H1 (cell line): ENCODE measurements around the gene CACNB1. TPM values are rescaled to one million over a fixed set of nuclear protein-coding genes. Genes with fewer than 3 reads are reported as not detected.
A peak's percentile ranks its signal among the peaks of the same experiment; 100 is the strongest.

Experiments
- CTCF ChIA-PET: fragments of 300-600 bp; sonication (Branson Sonifier 250); formaldehyde crosslinking; loops from one replicate; lab custom pipeline; 2021; ENCODE audit not compliant: partially characterized antibody; lab: Charles Lee
- POLR2A ChIA-PET: fragments of 300-600 bp; sonication (Branson Sonifier 250); formaldehyde crosslinking; loops from one replicate; lab custom pipeline; 2021; ENCODE audit warnings: inconsistent platforms; ENCODE audit not compliant: partially characterized antibody; lab: Charles Lee
- DNase-seq, 2 experiments: peaks; one replicate each; pipeline versions ENCODE4 v3.0.0 to v3.0.0-alpha.2; 2010 to 2022; ENCODE audit warnings: low spot score in 2 of 2, low read depth in 1 of 2, mixed read lengths in 1 of 2
- FAIRE-seq: peaks from 2 replicates; lab custom pipeline; 2011; peaks lifted over from hg19 to GRCh38; lab: Jason Lieb, UNC
- H2AFZ ChIP-seq: 2 replicates; pipeline ENCODE4 v1.8.1; 2012; ENCODE audit warnings: low read length, inconsistent platforms
- H2AK5ac ChIP-seq: 2 replicates; pipeline ENCODE4 v1.6.1; 2013; ENCODE audit warnings: low read depth, low read length
- H2BK120ac ChIP-seq: replicated peaks from 2 replicates; pipeline ENCODE3; 2013; ENCODE audit warnings: low read depth, low read length, inconsistent platforms
- H2BK12ac ChIP-seq: 2 replicates; pipeline ENCODE4 v1.6.1; 2013; ENCODE audit warnings: low read depth, low read length
- H2BK15ac ChIP-seq: 2 replicates; pipeline ENCODE4 v1.6.1; 2013; ENCODE audit warnings: low read length
- H2BK20ac ChIP-seq: 2 replicates; pipeline ENCODE4 v1.6.1; 2013; ENCODE audit warnings: low read length
- H2BK5ac ChIP-seq: 2 replicates; pipeline ENCODE4 v1.6.1; 2013; ENCODE audit warnings: low read depth, low read length
- H3K14ac ChIP-seq: 2 replicates; pipeline ENCODE4 v1.6.1; 2013; ENCODE audit warnings: inconsistent platforms; ENCODE audit not compliant: insufficient read length
- H3K18ac ChIP-seq: 2 replicates; pipeline ENCODE4 v1.6.1; 2013; ENCODE audit warnings: low read length; ENCODE audit errors: extremely low read depth
- H3K23ac ChIP-seq: 2 replicates; pipeline ENCODE4 v1.6.1; 2013; ENCODE audit warnings: inconsistent platforms; ENCODE audit not compliant: insufficient read length
- H3K23me2 ChIP-seq: 2 replicates; pipeline ENCODE4 v1.6.1; 2013; ENCODE audit warnings: low read depth, low read length
- H3K27ac ChIP-seq: 2 replicates; pipeline ENCODE4 v1.6.1; 2011; ENCODE audit warnings: low read depth, low read length, inconsistent platforms
- H3K27me3 ChIP-seq, 4 experiments: replicated peaks in 1 of 4; 1 replicate in 1 of 4; 2 replicates in 3 of 4; pipeline versions ENCODE4 v1.6.1 to v1.8.1; 2011 to 2013; ENCODE audit warnings: low read length in 3 of 4, mild to moderate bottlenecking in 3 of 4, inconsistent platforms in 2 of 4, mixed read lengths in 2 of 4, moderate library complexity in 1 of 4; ENCODE audit not compliant: control insufficient read depth in 3 of 4, insufficient read depth in 3 of 4; ENCODE audit errors: extremely low read depth in 1 of 4
- H3K36me3 ChIP-seq, 4 experiments: 2 replicates each; pipeline versions ENCODE4 v1.6.1 to v1.8.1; 2011 to 2013; ENCODE audit warnings: mild to moderate bottlenecking in 4 of 4, low read length in 3 of 4, moderate library complexity in 2 of 4, control low read depth in 1 of 4, inconsistent platforms in 1 of 4; ENCODE audit not compliant: insufficient read depth in 4 of 4, control insufficient read depth in 2 of 4
- H3K4ac ChIP-seq: replicated peaks from 2 replicates; pipeline ENCODE3; 2013; ENCODE audit warnings: low read length, low read depth, mixed read lengths, inconsistent platforms; ENCODE audit not compliant: insufficient read length
- H3K4me1 ChIP-seq, 4 experiments: replicated peaks in 1 of 4; 1 replicate in 1 of 4; 2 replicates in 3 of 4; pipeline versions ENCODE4 v1.6.1 to v1.8.1; 2011 to 2013; ENCODE audit warnings: low read length in 3 of 4, inconsistent platforms in 2 of 4, mixed read lengths in 1 of 4; ENCODE audit not compliant: insufficient read depth in 4 of 4, control insufficient read depth in 3 of 4
- H3K4me2 ChIP-seq, 2 experiments: 2 replicates each; pipeline versions ENCODE4 v1.6.1 to v1.8.1; 2011 to 2013; ENCODE audit warnings: low read depth in 2 of 2, low read length in 2 of 2, control low read depth in 1 of 2, inconsistent platforms in 1 of 2, mild to moderate bottlenecking in 1 of 2; ENCODE audit not compliant: insufficient read depth in 1 of 2
- H3K4me3 ChIP-seq, 4 experiments: fragments of 200-600, 300-600 bp in 1 of 4; sonication (generic), shearing (Covaris generic), sonication (Bioruptor Twin) in 1 of 4; 2 replicates each; pipeline versions ENCODE4 v1.5.1 to v1.8.1; 2011 to 2016; ENCODE audit warnings: low read length in 4 of 4, low read depth in 3 of 4, control low read depth in 2 of 4, inconsistent platforms in 2 of 4, mild to moderate bottlenecking in 2 of 4, mixed read lengths in 1 of 4, moderate library complexity in 1 of 4; ENCODE audit not compliant: insufficient read depth in 2 of 4; ENCODE audit errors: extremely low read depth in 1 of 4
- H3K56ac ChIP-seq: replicated peaks from 2 replicates; pipeline ENCODE3; 2013; ENCODE audit warnings: low read depth, mild to moderate bottlenecking, mixed read lengths, low read length, inconsistent platforms; ENCODE audit not compliant: insufficient read length
- H3K79me1 ChIP-seq: 2 replicates; pipeline ENCODE4 v1.6.1; 2013; ENCODE audit warnings: low read depth, low read length, control low read depth
- H3K79me2 ChIP-seq, 2 experiments: 2 replicates each; pipeline versions ENCODE4 v1.6.1 to v1.8.1; 2012 to 2013; ENCODE audit warnings: low read length in 2 of 2, mild to moderate bottlenecking in 2 of 2, inconsistent platforms in 1 of 2; ENCODE audit not compliant: insufficient read depth in 2 of 2, control insufficient read depth in 1 of 2
- H3K9ac ChIP-seq, 4 experiments: replicated peaks in 1 of 4; 1 replicate in 1 of 4; 2 replicates in 3 of 4; pipeline versions ENCODE4 v1.6.1 to v1.8.1; 2011 to 2013; ENCODE audit warnings: low read depth in 3 of 4, low read length in 3 of 4, control low read depth in 2 of 4, mild to moderate bottlenecking in 2 of 4, moderate library complexity in 2 of 4, inconsistent platforms in 1 of 4; ENCODE audit errors: extremely low read depth in 1 of 4
- H3K9me3 ChIP-seq, 2 experiments: 2 replicates each; pipeline versions ENCODE4 v1.6.1 to v1.8.1; 2012 to 2013; ENCODE audit warnings: mild to moderate bottlenecking in 2 of 2, moderate library complexity in 2 of 2, control low read depth in 1 of 2, inconsistent platforms in 1 of 2, low read depth in 1 of 2, low read length in 1 of 2, mixed read lengths in 1 of 2; ENCODE audit not compliant: insufficient read depth in 2 of 2
- H4K20me1 ChIP-seq, 2 experiments: replicated peaks in 1 of 2; 2 replicates each; pipeline versions ENCODE3 to v1.8.1; 2011 to 2013; ENCODE audit warnings: inconsistent platforms in 2 of 2, low read length in 2 of 2, mild to moderate bottlenecking in 1 of 2; ENCODE audit not compliant: insufficient read depth in 2 of 2, control insufficient read depth in 1 of 2
- H4K5ac ChIP-seq: 2 replicates; pipeline ENCODE4 v1.6.1; 2013; ENCODE audit warnings: low read length, low read depth, mixed read lengths, inconsistent platforms; ENCODE audit not compliant: insufficient read length
- H4K8ac ChIP-seq: 2 replicates; pipeline ENCODE4 v1.8.0; 2013; ENCODE audit warnings: mild to moderate bottlenecking, moderate library complexity, low read length, inconsistent platforms; ENCODE audit not compliant: insufficient read depth; ENCODE audit errors: extremely low read depth
- H4K91ac ChIP-seq: replicated peaks from 2 replicates; pipeline ENCODE3; 2013; ENCODE audit warnings: low read length, mixed read lengths, inconsistent platforms; ENCODE audit not compliant: insufficient read length
- BACH1 ChIP-seq: IDR thresholded peaks from 2 replicates; pipeline ENCODE4 v1.6.1; 2012; ENCODE audit warnings: low read length, improper control_type of control experiment
- CBX5 ChIP-seq: fragments of 300-800, 300-1000 bp; sonication (generic); IDR thresholded peaks from 2 replicates; pipeline ENCODE4 v1.7.1; 2016; ENCODE audit warnings: antibody characterized with exemption, low read length, low read depth
- CHD1 ChIP-seq: IDR thresholded peaks from 2 replicates; pipeline ENCODE4 v1.6.1; 2012; ENCODE audit warnings: low read depth, low read length, improper control_type of control experiment
- EGR1 ChIP-seq: IDR thresholded peaks from 2 replicates; pipeline ENCODE4 v1.6.1; 2011; ENCODE audit warnings: low read depth, low read length, borderline replicate concordance
- RXRA ChIP-seq: IDR thresholded peaks from 2 replicates; pipeline ENCODE4 v1.6.1; 2011; ENCODE audit warnings: low read depth, mild to moderate bottlenecking, low read length, moderate library complexity; ENCODE audit not compliant: insufficient read depth
- TAF1 ChIP-seq: IDR thresholded peaks from 2 replicates; pipeline ENCODE4 v1.6.1; 2011; ENCODE audit warnings: mild to moderate bottlenecking, low read depth, low read length
- TAF7 ChIP-seq: optimal IDR thresholded peaks from 2 replicates; pipeline ENCODE3; 2011; ENCODE audit warnings: low read depth, mild to moderate bottlenecking, inconsistent platforms, low read length, moderate library complexity, borderline replicate concordance
- TCF12 ChIP-seq: IDR thresholded peaks from 2 replicates; pipeline ENCODE4 v1.6.1; 2011; ENCODE audit warnings: low read depth, mild to moderate bottlenecking, low read length
- WGBS, 2 experiments: shearing (Covaris generic) in 1 of 2; methylation state at CpG; one replicate each; pipeline versions ENCODE4 v1.1.6 to v1.1.7; 2013 to 2015; ENCODE audit warnings: low lambda C conversion rate in 2 of 2, mixed read lengths in 2 of 2, inconsistent platforms in 1 of 2, low coverage in 1 of 2, missing lambda C conversion rate in 1 of 2; ENCODE audit not compliant: insufficient replicate concordance in 2 of 2, insufficient coverage in 1 of 2, insufficient read length in 1 of 2; ENCODE audit errors: extremely low coverage in 1 of 2, missing lambda C conversion rate in 1 of 2; 5-methylcytosine and 5-hydroxymethylcytosine counted together
- polyA plus RNA-seq, 7 experiments: library from polyadenylated mRNA; depleted of rRNA in 3 of 7; stranded (reverse) in 5 of 7; unstranded in 2 of 7; fragments of >200 nt in 5 of 7; fragments of 200-250 nt in 2 of 7; gene quantifications; 1 replicate in 5 of 7; 2 replicates in 1 of 7; 4 replicates in 1 of 7; pipeline versions ENCODE4 v1.2.1 to v1.2.3, GENCODE V29; 2011 to 2013; ENCODE audit warnings: missing spikeins in 2 of 7, mixed read lengths in 2 of 7
- total RNA-seq: library from RNA; stranded (reverse); fragmentation: NEBNext Ultra II Directional; extraction: Animal tissue kit (Norgen Biotek cat#: 25700); gene quantifications from 2 replicates; pipeline ENCODE4 v1.2.1, GENCODE V29; 2021
- TF ChIP-seq, protein P1 (sequence below), 3 experiments: IDR thresholded peaks; 1 replicate in 2 of 3; 2 replicates in 1 of 3; pipeline versions ENCODE4 v1.5.1 to v1.6.1; 2011; ENCODE audit warnings: low read length in 3 of 3, mild to moderate bottlenecking in 3 of 3, inconsistent platforms in 2 of 3, low read depth in 1 of 3, moderate library complexity in 1 of 3; ENCODE audit not compliant: insufficient read depth in 1 of 3; ENCODE audit errors: control extremely low read depth in 1 of 3
- TF ChIP-seq, protein P2 (sequence below): IDR thresholded peaks from 2 replicates; pipeline ENCODE4 v1.6.1; 2012; ENCODE audit warnings: inconsistent platforms

The CACNB1 gene
- total and polyA plus RNA-seq, 2 of the 8 experiments (the other 6 are each of a cell fraction or from before 2014, with no cell fraction given) = 7.2 to 17.8 TPM

DNA sequence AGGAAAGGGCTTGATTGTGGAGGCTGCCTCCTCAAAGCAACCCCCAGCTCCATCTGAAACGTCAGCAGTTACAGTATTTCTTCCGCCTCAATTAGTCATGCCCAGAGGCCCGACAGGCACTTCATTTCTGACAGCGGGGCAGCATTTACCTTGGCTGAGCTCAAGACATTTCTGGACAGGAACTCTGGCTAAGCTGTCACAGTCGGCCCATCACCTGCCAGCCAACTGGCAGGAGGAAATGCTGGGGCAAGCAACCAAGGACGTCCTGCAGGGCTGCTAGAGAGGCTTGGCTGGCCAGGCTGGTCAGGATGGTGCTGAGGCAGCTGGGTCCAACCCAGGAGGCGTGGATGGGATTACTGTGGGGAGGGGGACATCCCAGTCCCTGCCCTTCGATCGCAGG lies 73.8 kb downstream of the CACNB1 start:
- no peak overlapping the region for H3K18ac ChIP-seq
- H3K36me3 ChIP-seq = no peaks in the 10 kb centered on the region
- no peaks in the 10 kb centered on the region for H3K79me2 ChIP-seq
- no peak overlapping the region for H3K4ac ChIP-seq
- H3K79me1 ChIP-seq = no peaks in the 10 kb centered on the region
- H2BK12ac ChIP-seq = no peak overlapping the region
- H3K56ac ChIP-seq = no peak overlapping the region
- ChIA-PET POLR2A (interaction anchor here (1.2 to 4.6 kb wide), 2 partner anchors 9 to 16 kb away, joined by 4 to 15 read pairs; no protein-coding TSS in a partner anchor), CTCF (interaction anchor here (0.9 to 3.6 kb wide), 13 partner anchors 9 to 140 kb away, joined by 3 to 18 read pairs (median 4); partner anchors contain the start of gene ARL5C)
- H3K27me3 ChIP-seq = no peaks in the 10 kb centered on the region
- H3K4me2 ChIP-seq = no peak overlapping the region
- H3K27ac ChIP-seq = no peak overlapping the region
- H2AK5ac ChIP-seq = no peak overlapping the region
- H2BK120ac ChIP-seq = no peak overlapping the region
- peak overlapping the region; percentile 56 for H4K91ac ChIP-seq
- no peak overlapping the region for H2BK15ac ChIP-seq
- 83% methylated on average over 9 of the region's 9 CpGs; no CpG with 5 or more reads in 1 of the 2 experiments for WGBS, 2 experiments
- no peak overlapping the region for H2AFZ ChIP-seq
- TF ChIP-seq TAF1 (no peak), EGR1 (no peak), RXRA (no peak), BACH1 (no peak), TAF7 (no peak), CBX5 (no peak), TCF12 (no peak), CHD1 (no peak)
- TF ChIP-seq, protein P1, sequence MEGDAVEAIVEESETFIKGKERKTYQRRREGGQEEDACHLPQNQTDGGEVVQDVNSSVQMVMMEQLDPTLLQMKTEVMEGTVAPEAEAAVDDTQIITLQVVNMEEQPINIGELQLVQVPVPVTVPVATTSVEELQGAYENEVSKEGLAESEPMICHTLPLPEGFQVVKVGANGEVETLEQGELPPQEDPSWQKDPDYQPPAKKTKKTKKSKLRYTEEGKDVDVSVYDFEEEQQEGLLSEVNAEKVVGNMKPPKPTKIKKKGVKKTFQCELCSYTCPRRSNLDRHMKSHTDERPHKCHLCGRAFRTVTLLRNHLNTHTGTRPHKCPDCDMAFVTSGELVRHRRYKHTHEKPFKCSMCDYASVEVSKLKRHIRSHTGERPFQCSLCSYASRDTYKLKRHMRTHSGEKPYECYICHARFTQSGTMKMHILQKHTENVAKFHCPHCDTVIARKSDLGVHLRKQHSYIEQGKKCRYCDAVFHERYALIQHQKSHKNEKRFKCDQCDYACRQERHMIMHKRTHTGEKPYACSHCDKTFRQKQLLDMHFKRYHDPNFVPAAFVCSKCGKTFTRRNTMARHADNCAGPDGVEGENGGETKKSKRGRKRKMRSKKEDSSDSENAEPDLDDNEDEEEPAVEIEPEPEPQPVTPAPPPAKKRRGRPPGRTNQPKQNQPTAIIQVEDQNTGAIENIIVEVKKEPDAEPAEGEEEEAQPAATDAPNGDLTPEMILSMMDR (IDR thresholded peaks at IDR 0.05; ENCODE audit: control extremely low read depth in 1 of 3, insufficient read depth in 1 of 3, low read depth in 1 of 3, low read length in 3 of 3) = no peak
- TF ChIP-seq, protein P2, sequence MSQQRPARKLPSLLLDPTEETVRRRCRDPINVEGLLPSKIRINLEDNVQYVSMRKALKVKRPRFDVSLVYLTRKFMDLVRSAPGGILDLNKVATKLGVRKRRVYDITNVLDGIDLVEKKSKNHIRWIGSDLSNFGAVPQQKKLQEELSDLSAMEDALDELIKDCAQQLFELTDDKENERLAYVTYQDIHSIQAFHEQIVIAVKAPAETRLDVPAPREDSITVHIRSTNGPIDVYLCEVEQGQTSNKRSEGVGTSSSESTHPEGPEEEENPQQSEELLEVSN = no peak
- H2BK20ac ChIP-seq = no peak overlapping the region
- no peak overlapping the region for H2BK5ac ChIP-seq
- no peak overlapping the region for H3K9ac ChIP-seq
- no peak overlapping the region for H3K23ac ChIP-seq
- no peaks in the 10 kb centered on the region for H3K23me2 ChIP-seq
- no peaks in the 10 kb centered on the region for H4K20me1 ChIP-seq
- no peak for FAIRE-seq
- H4K8ac ChIP-seq = peak overlapping the region; percentile 62; the same call in 1 of the 2 replicates
- H3K4me1 ChIP-seq = no peaks in the 10 kb centered on the region
- H4K5ac ChIP-seq = no peak overlapping the region
- no peak overlapping the region for H3K14ac ChIP-seq
- no peaks in the 10 kb centered on the region for H3K9me3 ChIP-seq
- no peak for DNase-seq
- no peak overlapping the region for H3K4me3 ChIP-seq
